Activated CD4-positive, alpha-beta T cell treated with anti-CD3 and anti-CD28 coated beads, Interleukin-2, amount 50 U/mL, for 1 hour (primary cell): ENCODE measurements around the gene DBNL.

Source experiments
- DNase-seq: peaks from one replicate; pipeline ENCODE4 v3.0.0-alpha.2; 2020

The DBNL gene

GRCh38 chr7:44100458-44101302 lies 56.2 kb downstream of the DBNL start:
- DNase-seq, result no peak

DNA sequence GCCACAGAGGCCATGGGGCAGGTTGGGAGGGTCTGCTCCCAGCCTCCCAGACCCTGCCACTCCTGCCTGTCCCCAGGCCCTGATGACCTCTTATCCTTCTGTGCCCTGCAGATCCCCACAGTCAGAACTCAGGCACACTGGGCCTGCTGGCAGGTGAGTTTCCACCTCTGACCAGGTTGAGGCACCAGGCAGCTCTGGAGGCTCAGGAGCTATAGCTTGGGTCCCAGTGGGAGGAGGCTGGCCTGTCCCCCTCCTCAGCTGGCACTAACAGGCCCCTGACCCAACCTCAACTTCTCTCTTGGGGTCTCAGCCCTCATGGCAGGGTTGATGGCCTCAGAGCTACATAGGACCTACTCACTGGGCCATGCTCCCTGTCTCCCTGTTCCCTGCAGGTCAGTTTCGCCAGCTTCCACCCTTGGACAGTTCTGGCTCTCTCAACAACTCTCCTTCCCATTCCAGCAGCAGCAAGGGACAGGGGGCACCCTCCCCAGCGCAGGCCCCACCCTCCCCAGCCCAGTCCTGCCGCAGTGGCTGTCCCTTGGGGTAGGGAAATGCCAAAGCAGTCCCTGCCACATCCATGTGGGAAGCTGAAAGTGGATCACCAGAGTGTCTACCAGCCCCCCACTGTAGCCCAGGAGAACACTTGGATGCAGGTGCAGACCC lies 56.9 kb downstream of the DBNL start:
- no peak for DNase-seq

- no peak for DNase-seq
Measured at GRCh38 chr7:44101966-44102845, 57.7 kb downstream of the DBNL start.

DNA sequence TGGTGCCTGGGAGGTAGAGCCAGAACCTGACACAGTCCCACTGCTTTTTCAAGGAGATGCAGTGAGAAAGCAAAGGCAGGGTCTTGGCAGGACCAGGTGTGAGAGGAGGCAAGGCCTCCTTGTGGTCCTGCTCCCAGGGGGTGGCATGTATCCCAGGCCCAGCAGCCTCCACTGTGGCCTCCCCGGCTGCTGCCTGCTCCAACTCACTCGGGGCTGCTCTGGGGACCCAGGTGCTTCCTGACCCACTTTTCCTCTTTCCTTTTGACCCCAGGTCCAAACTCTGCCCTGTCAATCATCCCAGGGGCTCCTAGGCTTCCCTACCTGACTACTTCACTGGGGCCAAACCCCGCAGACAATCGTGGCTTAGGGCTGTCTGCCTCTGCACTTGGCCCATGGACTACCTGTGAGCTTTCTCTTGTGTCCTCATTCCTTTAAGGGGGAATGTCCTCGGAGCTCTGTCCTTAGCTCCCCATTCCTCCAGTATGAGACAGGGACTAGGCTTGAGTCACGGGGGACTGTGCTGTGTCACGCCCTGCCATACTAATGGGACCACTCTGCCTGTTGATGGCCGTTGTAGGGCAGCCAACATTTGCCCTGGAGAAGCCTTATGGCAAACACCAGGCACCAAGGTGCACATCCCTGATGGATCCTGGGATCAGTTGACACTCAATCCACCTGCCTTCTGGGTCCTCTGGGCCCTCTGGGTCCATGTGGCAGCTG lies 58.5 kb downstream of the DBNL start:
- DNase-seq, result no peak

DNA sequence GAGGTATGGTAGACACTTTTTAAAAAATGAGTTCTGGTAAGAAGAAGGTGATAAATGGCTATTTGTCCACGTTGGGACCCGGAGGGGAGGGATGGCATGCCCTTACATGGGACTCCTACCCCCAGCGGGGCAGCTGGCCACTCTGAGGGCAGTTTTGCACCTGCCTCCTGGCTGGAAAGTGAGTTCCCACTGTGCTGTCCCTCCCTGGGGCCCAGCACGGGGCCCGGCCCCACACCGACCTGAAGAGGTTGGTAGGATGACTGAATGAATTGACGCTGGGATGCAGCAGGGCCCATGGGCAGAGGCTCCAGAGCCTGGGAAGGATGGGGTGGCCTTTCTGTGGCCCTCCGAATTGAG lies 59.0 kb downstream of the DBNL start:
- no peak for DNase-seq

GRCh38 chr7:44103923-44104859 lies 59.7 kb downstream of the DBNL start, which contains the start of gene AEBP1:
TSS of gene AEBP1 (plus strand) at chr7:44104345. CDS start at chr7:44104666, 321 bp downstream.
- DNase-seq, result no peak

GRCh38 chr7:44104860-44105771 lies 60.6 kb downstream of the DBNL start:
- DNase-seq, result no peak

DNA sequence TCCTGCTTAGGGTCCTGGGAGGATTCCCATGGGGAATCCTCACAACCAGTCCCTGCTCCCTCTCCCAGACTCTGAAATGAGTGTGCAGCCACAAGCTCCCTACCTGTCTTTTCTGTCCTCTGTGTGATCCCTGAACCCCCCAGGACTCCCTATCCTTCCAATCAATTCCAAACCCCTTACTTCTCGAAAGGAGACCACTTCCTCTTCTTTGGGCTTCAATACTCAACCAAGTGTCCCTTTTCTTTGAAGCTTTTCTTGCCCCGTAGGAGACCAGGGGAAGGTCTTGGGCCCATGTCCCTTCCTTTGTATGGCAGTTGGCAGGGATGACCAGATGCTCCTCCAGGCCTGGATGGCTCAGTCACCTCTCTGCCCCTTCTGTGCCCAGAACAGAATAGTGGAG lies 61.3 kb downstream of the DBNL start:
- no peak for DNase-seq

DNA sequence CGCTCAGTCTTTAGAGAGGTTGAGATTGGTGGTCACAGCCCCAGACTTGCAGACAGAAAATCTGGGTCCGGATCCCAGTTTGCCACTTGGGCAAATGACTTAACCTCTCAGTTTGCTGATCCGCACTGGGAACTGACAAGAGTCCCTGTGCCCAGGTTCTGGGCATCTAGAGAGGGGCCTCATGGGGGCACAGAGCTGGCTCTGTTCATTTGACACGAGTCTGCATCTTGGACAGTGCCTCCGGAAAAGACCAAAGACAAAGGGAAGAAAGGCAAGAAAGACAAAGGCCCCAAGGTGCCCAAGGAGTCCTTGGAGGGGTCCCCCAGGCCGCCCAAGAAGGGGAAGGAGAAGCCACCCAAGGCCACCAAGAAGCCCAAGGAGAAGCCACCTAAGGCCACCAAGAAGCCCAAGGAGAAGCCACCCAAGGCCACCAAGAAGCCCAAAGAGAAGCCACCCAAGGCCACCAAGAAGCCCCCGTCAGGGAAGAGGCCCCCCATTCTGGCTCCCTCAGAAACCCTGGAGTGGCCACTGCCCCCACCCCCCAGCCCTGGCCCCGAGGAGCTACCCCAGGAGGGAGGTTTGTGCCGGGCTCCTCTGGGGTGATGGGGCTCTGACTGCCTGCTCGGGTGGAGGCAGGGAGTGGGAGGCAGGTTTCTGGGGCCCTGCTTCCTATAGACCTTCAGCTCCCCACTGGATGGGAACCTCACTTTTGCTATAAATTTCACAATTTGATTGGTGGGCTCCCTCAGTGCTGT lies 62.0 kb downstream of the DBNL start:
- DNase-seq, result no peak

DNA sequence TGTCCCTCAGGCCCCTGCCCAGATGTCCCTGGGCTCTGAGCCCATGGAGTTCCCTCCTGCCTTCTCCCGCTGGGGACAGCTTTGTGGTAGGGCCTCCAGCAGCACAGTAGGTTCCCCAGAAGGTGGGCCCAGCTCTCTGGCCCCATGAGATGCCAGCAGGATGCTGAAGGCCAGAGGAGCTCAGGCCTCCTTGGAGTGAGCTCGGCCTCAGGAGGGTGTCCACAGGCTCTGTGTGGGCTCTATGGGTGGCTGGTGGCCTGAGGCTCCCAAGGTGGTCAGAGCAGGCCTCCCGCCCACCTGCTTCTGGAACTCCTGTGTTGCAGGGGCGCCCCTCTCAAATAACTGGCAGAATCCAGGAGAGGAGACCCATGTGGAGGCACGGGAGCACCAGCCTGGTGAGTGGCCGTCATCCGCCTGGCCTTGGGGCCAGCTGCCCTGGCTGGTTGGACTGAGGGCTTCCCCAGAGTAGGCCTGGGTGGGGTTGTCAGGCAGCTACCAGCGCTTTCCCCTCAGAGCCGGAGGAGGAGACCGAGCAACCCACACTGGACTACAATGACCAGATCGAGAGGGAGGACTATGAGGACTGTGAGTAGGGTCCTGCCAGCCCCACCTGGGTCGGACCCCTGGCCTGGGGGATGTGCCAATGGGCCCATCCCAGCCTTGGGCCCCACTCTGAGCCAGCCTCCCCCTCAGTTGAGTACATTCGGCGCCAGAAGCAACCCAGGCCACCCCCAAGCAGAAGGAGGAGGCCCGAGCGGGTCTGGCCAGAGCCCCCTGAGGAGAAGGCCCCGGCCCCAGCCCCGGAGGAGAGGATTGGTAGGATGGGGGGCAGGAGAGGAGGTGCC lies 62.8 kb downstream of the DBNL start:
- DNase-seq, result no peak

DNA sequence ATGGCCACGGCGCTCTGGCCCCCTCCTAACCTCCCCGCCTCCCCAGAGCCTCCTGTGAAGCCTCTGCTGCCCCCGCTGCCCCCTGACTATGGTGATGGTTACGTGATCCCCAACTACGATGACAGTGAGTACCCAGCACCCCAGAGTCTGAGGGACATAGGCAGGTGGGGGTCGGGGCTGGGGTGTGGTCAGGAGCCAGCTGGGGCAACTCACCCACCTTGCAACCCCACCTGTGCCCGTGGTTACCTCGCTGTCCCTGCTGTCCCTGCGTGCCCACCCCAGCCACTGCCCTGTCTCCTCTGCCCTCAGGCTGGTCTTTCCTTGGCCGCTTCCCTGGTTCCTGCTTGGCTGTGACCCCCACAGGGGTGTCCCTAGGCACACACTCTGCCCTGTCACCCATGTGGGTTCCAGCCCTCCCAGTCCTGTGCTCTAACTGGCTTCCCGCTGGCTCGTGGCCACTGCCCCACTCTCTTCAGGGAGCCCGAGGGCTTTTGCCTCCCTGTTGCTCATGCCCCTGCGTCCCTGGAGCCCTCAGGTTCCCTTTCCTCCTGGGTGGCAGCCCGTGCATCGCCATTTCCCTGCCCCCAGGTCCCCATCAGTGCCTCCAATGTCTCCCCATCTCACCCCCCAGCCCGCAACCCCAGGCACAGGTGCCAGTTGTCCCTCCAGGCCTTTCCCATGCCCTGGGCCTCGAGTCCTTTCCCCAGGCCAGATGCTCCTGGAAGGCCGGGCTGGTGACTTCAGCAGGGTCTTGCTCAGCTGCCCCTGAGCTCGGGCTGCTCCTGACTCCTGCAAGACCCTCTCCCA lies 63.7 kb downstream of the DBNL start:
- DNase-seq, result no peak

- DNase-seq, result no peak
Measured at GRCh38 chr7:44108768-44109750, 64.6 kb downstream of the DBNL start.

GRCh38 chr7:44109991-44110390 lies 65.5 kb downstream of the DBNL start:
- DNase-seq, result no peak

DNA sequence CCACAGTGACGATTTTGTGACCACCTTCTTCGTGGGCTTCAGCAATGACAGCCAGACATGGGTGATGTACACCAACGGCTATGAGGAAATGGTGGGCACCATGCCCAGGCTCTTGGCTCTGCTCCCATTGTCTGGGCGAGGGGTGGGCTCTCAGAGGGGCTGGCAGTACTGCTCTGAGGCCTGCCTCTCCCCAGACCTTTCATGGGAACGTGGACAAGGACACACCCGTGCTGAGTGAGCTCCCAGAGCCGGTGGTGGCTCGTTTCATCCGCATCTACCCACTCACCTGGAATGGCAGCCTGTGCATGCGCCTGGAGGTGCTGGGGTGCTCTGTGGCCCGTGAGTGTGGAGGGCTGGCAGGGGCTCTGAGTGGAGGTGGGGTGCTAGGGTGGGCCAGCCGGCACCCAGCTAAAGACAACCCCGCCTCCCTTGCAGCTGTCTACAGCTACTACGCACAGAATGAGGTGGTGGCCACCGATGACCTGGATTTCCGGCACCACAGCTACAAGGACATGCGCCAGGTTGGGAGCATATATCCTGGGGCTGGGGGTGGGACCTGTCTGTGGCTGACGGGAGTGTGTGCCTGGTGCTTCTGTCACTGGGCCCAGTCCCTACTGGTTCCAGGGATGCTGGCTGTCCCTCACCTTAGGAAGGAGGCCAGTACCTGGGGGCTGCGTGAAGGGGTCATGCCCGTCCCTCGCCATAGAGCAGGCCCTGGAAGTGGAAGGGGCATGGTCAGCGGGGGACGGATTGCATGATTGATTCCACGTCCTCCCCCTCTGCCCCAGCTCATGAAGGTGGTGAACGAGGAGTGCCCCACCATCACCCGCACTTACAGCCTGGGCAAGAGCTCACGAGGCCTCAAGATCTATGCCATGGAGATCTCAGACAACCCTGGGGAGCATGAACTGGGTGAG lies 66.5 kb downstream of the DBNL start:
- no peak for DNase-seq
